Lung (tissue), 12 donors: ENCODE data around the gene TENM4. TPM values are rescaled to one million over a fixed set of nuclear protein-coding genes. Genes with fewer than 3 reads are reported as not detected.

ENCODE experiments used
- ATAC-seq: fragments of 200-7000 bp; cut with Tn5 transposase; one replicate; pipeline ENCODE4 v1.9.1; 2020; ENCODE audit warnings: moderate number of reproducible peaks; ENCODE audit not compliant: insufficient read depth, low FRiP score
- DNase-seq, 3 donors: peaks; one replicate each; pipeline ENCODE4 v3.0.0-alpha.2; 2013 to 2017
- H3K27ac ChIP-seq, 2 donors: one replicate each; pipeline ENCODE4 v1.5.1; 2013; ENCODE audit warnings: mild to moderate bottlenecking in 2 of 2, moderate library complexity in 2 of 2, control low read depth in 1 of 2, inconsistent platforms in 1 of 2, low read depth in 1 of 2, low read length in 1 of 2
- H3K27me3 ChIP-seq, 3 donors: one replicate each; pipeline ENCODE4 v1.5.1; 2013; ENCODE audit warnings: low read length in 2 of 3; ENCODE audit not compliant: control insufficient read depth in 3 of 3, insufficient read depth in 3 of 3
- H3K36me3 ChIP-seq, 4 donors: one replicate each; pipeline ENCODE4 v1.5.1; 2013; ENCODE audit warnings: low read length in 4 of 4, mild to moderate bottlenecking in 1 of 4, moderate library complexity in 1 of 4; ENCODE audit not compliant: control insufficient read depth in 4 of 4, insufficient read depth in 4 of 4
- H3K4me1 ChIP-seq, 5 donors: one replicate each; pipeline ENCODE4 v1.5.1; 2013; ENCODE audit warnings: low read length in 5 of 5, mild to moderate bottlenecking in 2 of 5, moderate library complexity in 1 of 5; ENCODE audit not compliant: control insufficient read depth in 5 of 5, insufficient read depth in 5 of 5
- H3K4me3 ChIP-seq: one replicate; pipeline ENCODE4 v1.5.1; 2013; ENCODE audit warnings: mild to moderate bottlenecking, control low read depth, moderate library complexity
- H3K9ac ChIP-seq, 2 donors: one replicate each; pipeline ENCODE4 v1.5.1; 2013; ENCODE audit warnings: low read length in 2 of 2, control low read depth in 1 of 2; ENCODE audit not compliant: insufficient read depth in 1 of 2
- H3K9me3 ChIP-seq, 4 donors: one replicate each; pipeline ENCODE4 v1.5.1; 2013; ENCODE audit warnings: low read length in 3 of 4, mild to moderate bottlenecking in 1 of 4, moderate library complexity in 1 of 4; ENCODE audit not compliant: control insufficient read depth in 4 of 4, insufficient read depth in 3 of 4
- CTCF ChIP-seq: IDR thresholded peaks from 2 replicates; pipeline ENCODE4 v1.5.1; 2012; ENCODE audit warnings: mild to moderate bottlenecking; ENCODE audit errors: control extremely low read depth, extremely low read depth
- WGBS, 2 donors: extraction: QIAGEN DNeasy Blood & Tissue Kit; methylation state at CpG; one replicate each; pipeline ENCODE4 v1.1.7; 2013; 5-methylcytosine and 5-hydroxymethylcytosine counted together
- polyA plus RNA-seq, 2 donors: library from polyadenylated mRNA; stranded (reverse); fragments of 200-250 nt; gene quantifications; one replicate each; pipeline ENCODE4 v1.2.1, GENCODE V29; 2013
- total RNA-seq, 2 donors: library from RNA; depleted of rRNA in 1 of 2; stranded (reverse); fragments of >200 nt in 1 of 2; gene quantifications; one replicate each; pipeline ENCODE4 v1.2.1, GENCODE V29; 2014 to 2021
- donor health status: control.
- donor health status: control.
- donor health status: Bipolar disorder and iron deficiency.
- donor health status: healthy.
- donor health status: DM: yes; HTN: yes; CAD: no.

The TENM4 gene
- total and polyA plus RNA-seq, 4 donors, result 0.28 to 16.4 (median 3.2) TPM

GRCh38 chr11:78767027-78767932, 673.5 kb downstream of the TENM4 start:
- 84 to 89% methylated on average over 8 of the region's 8 CpGs for WGBS, 2 donors
- ATAC-seq (no peak), DNase-seq (peak; percentile 50 to 60 (median 52))
- no peaks in the 10 kb centered on the region for H3K36me3 ChIP-seq
- H3K9ac ChIP-seq, result no peak overlapping the region
- no peaks in the 10 kb centered on the region for H3K27me3 ChIP-seq
- no peak overlapping the region for H3K4me3 ChIP-seq
- no peak for TF ChIP-seq CTCF
- no peak overlapping the region for H3K27ac ChIP-seq
- peaks cover 0 to 15% (median 4%) of the 10 kb centered on the region in 5 donors for H3K4me1 ChIP-seq
- H3K9me3 ChIP-seq, result peaks cover 0 to 3% (median 0%) of the 10 kb centered on the region in 4 donors

- no peak overlapping the region for H3K4me3 ChIP-seq
- no peaks in the 10 kb centered on the region for H3K36me3 ChIP-seq
- ATAC-seq, result no peak
- H3K27ac ChIP-seq, result no peak overlapping the region
- no peak overlapping the region for H3K9ac ChIP-seq
- H3K9me3 ChIP-seq, result peaks cover 0 to 3% (median 0%) of the 10 kb centered on the region in 4 donors
- no peak for DNase-seq
- H3K4me1 ChIP-seq, result peaks cover 0 to 15% (median 4%) of the 10 kb centered on the region in 5 donors
- 75 to 80% methylated on average over 4 of the region's 4 CpGs for WGBS, 2 donors
- TF ChIP-seq CTCF, result no peak
- no peaks in the 10 kb centered on the region for H3K27me3 ChIP-seq
Observed at GRCh38 chr11:78764946-78765345, 675.9 kb downstream of the TENM4 start.

- DNase-seq, result no peak
- Histone ChIP-seq H3K4me1 (peaks cover 0 to 15% (median 0%) of the 10 kb centered on the region in 5 donors), H3K9me3 (peaks cover 0 to 3% (median 0%) of the 10 kb centered on the region in 4 donors), H3K4me3 (no peak overlapping the region), H3K36me3 (no peaks in the 10 kb centered on the region), H3K9ac (no peak overlapping the region), H3K27me3 (no peaks in the 10 kb centered on the region), H3K27ac (no peak overlapping the region)
- WGBS, 2 donors, result 72% methylated on average over 4 of the region's 4 CpGs
- TF ChIP-seq CTCF, result no peak
- peak; percentile 43 for ATAC-seq
Observed at GRCh38 chr11:78763664-78764063, 677.2 kb downstream of the TENM4 start.
